H1 (cell line): ENCODE data around the gene CACNB2. TPM values are rescaled to one million over a fixed set of nuclear protein-coding genes. Genes with fewer than 3 reads are reported as not detected.

Source experiments
- CTCF ChIA-PET: fragments of 300-600 bp; sonication (Branson Sonifier 250); formaldehyde crosslinking; loops from one replicate; lab custom pipeline; 2021; ENCODE audit not compliant: partially characterized antibody; lab: Charles Lee
- POLR2A ChIA-PET: fragments of 300-600 bp; sonication (Branson Sonifier 250); formaldehyde crosslinking; loops from one replicate; lab custom pipeline; 2021; ENCODE audit warnings: inconsistent platforms; ENCODE audit not compliant: partially characterized antibody; lab: Charles Lee
- DNase-seq, 2 experiments: peaks; one replicate each; pipeline versions ENCODE4 v3.0.0 to v3.0.0-alpha.2; 2010 to 2022; ENCODE audit warnings: low spot score in 2 of 2, low read depth in 1 of 2, mixed read lengths in 1 of 2
- FAIRE-seq: peaks from 2 replicates; lab custom pipeline; 2011; peaks lifted over from hg19 to GRCh38; lab: Jason Lieb, UNC
- H2AFZ ChIP-seq: 2 replicates; pipeline ENCODE4 v1.8.1; 2012; ENCODE audit warnings: low read length, inconsistent platforms
- H2AK5ac ChIP-seq: 2 replicates; pipeline ENCODE4 v1.6.1; 2013; ENCODE audit warnings: low read depth, low read length
- H2BK120ac ChIP-seq: replicated peaks from 2 replicates; pipeline ENCODE3; 2013; ENCODE audit warnings: low read depth, low read length, inconsistent platforms
- H2BK12ac ChIP-seq: 2 replicates; pipeline ENCODE4 v1.6.1; 2013; ENCODE audit warnings: low read depth, low read length
- H2BK15ac ChIP-seq: 2 replicates; pipeline ENCODE4 v1.6.1; 2013; ENCODE audit warnings: low read length
- H2BK20ac ChIP-seq: 2 replicates; pipeline ENCODE4 v1.6.1; 2013; ENCODE audit warnings: low read length
- H2BK5ac ChIP-seq: 2 replicates; pipeline ENCODE4 v1.6.1; 2013; ENCODE audit warnings: low read depth, low read length
- H3K14ac ChIP-seq: 2 replicates; pipeline ENCODE4 v1.6.1; 2013; ENCODE audit warnings: inconsistent platforms; ENCODE audit not compliant: insufficient read length
- H3K18ac ChIP-seq: 2 replicates; pipeline ENCODE4 v1.6.1; 2013; ENCODE audit warnings: low read length; ENCODE audit errors: extremely low read depth
- H3K23ac ChIP-seq: 2 replicates; pipeline ENCODE4 v1.6.1; 2013; ENCODE audit warnings: inconsistent platforms; ENCODE audit not compliant: insufficient read length
- H3K23me2 ChIP-seq: 2 replicates; pipeline ENCODE4 v1.6.1; 2013; ENCODE audit warnings: low read depth, low read length
- H3K27ac ChIP-seq: 2 replicates; pipeline ENCODE4 v1.6.1; 2011; ENCODE audit warnings: low read depth, low read length, inconsistent platforms
- H3K27me3 ChIP-seq, 4 experiments: replicated peaks in 1 of 4; 1 replicate in 1 of 4; 2 replicates in 3 of 4; pipeline versions ENCODE4 v1.6.1 to v1.8.1; 2011 to 2013; ENCODE audit warnings: low read length in 3 of 4, mild to moderate bottlenecking in 3 of 4, inconsistent platforms in 2 of 4, mixed read lengths in 2 of 4, moderate library complexity in 1 of 4; ENCODE audit not compliant: control insufficient read depth in 3 of 4, insufficient read depth in 3 of 4; ENCODE audit errors: extremely low read depth in 1 of 4
- H3K36me3 ChIP-seq, 4 experiments: 2 replicates each; pipeline versions ENCODE4 v1.6.1 to v1.8.1; 2011 to 2013; ENCODE audit warnings: mild to moderate bottlenecking in 4 of 4, low read length in 3 of 4, moderate library complexity in 2 of 4, control low read depth in 1 of 4, inconsistent platforms in 1 of 4; ENCODE audit not compliant: insufficient read depth in 4 of 4, control insufficient read depth in 2 of 4
- H3K4ac ChIP-seq: replicated peaks from 2 replicates; pipeline ENCODE3; 2013; ENCODE audit warnings: low read length, low read depth, mixed read lengths, inconsistent platforms; ENCODE audit not compliant: insufficient read length
- H3K4me1 ChIP-seq, 4 experiments: replicated peaks in 1 of 4; 1 replicate in 1 of 4; 2 replicates in 3 of 4; pipeline versions ENCODE4 v1.6.1 to v1.8.1; 2011 to 2013; ENCODE audit warnings: low read length in 3 of 4, inconsistent platforms in 2 of 4, mixed read lengths in 1 of 4; ENCODE audit not compliant: insufficient read depth in 4 of 4, control insufficient read depth in 3 of 4
- H3K4me2 ChIP-seq, 2 experiments: 2 replicates each; pipeline versions ENCODE4 v1.6.1 to v1.8.1; 2011 to 2013; ENCODE audit warnings: low read depth in 2 of 2, low read length in 2 of 2, control low read depth in 1 of 2, inconsistent platforms in 1 of 2, mild to moderate bottlenecking in 1 of 2; ENCODE audit not compliant: insufficient read depth in 1 of 2
- H3K4me3 ChIP-seq, 4 experiments: fragments of 200-600, 300-600 bp in 1 of 4; sonication (generic), shearing (Covaris generic), sonication (Bioruptor Twin) in 1 of 4; 2 replicates each; pipeline versions ENCODE4 v1.5.1 to v1.8.1; 2011 to 2016; ENCODE audit warnings: low read length in 4 of 4, low read depth in 3 of 4, control low read depth in 2 of 4, inconsistent platforms in 2 of 4, mild to moderate bottlenecking in 2 of 4, mixed read lengths in 1 of 4, moderate library complexity in 1 of 4; ENCODE audit not compliant: insufficient read depth in 2 of 4; ENCODE audit errors: extremely low read depth in 1 of 4
- H3K56ac ChIP-seq: replicated peaks from 2 replicates; pipeline ENCODE3; 2013; ENCODE audit warnings: low read depth, mild to moderate bottlenecking, mixed read lengths, low read length, inconsistent platforms; ENCODE audit not compliant: insufficient read length
- H3K79me1 ChIP-seq: 2 replicates; pipeline ENCODE4 v1.6.1; 2013; ENCODE audit warnings: low read depth, low read length, control low read depth
- H3K79me2 ChIP-seq, 2 experiments: 2 replicates each; pipeline versions ENCODE4 v1.6.1 to v1.8.1; 2012 to 2013; ENCODE audit warnings: low read length in 2 of 2, mild to moderate bottlenecking in 2 of 2, inconsistent platforms in 1 of 2; ENCODE audit not compliant: insufficient read depth in 2 of 2, control insufficient read depth in 1 of 2
- H3K9ac ChIP-seq, 4 experiments: replicated peaks in 1 of 4; 1 replicate in 1 of 4; 2 replicates in 3 of 4; pipeline versions ENCODE4 v1.6.1 to v1.8.1; 2011 to 2013; ENCODE audit warnings: low read depth in 3 of 4, low read length in 3 of 4, control low read depth in 2 of 4, mild to moderate bottlenecking in 2 of 4, moderate library complexity in 2 of 4, inconsistent platforms in 1 of 4; ENCODE audit errors: extremely low read depth in 1 of 4
- H3K9me3 ChIP-seq, 2 experiments: 2 replicates each; pipeline versions ENCODE4 v1.6.1 to v1.8.1; 2012 to 2013; ENCODE audit warnings: mild to moderate bottlenecking in 2 of 2, moderate library complexity in 2 of 2, control low read depth in 1 of 2, inconsistent platforms in 1 of 2, low read depth in 1 of 2, low read length in 1 of 2, mixed read lengths in 1 of 2; ENCODE audit not compliant: insufficient read depth in 2 of 2
- H4K20me1 ChIP-seq, 2 experiments: replicated peaks in 1 of 2; 2 replicates each; pipeline versions ENCODE3 to v1.8.1; 2011 to 2013; ENCODE audit warnings: inconsistent platforms in 2 of 2, low read length in 2 of 2, mild to moderate bottlenecking in 1 of 2; ENCODE audit not compliant: insufficient read depth in 2 of 2, control insufficient read depth in 1 of 2
- H4K5ac ChIP-seq: 2 replicates; pipeline ENCODE4 v1.6.1; 2013; ENCODE audit warnings: low read length, low read depth, mixed read lengths, inconsistent platforms; ENCODE audit not compliant: insufficient read length
- H4K8ac ChIP-seq: 2 replicates; pipeline ENCODE4 v1.8.0; 2013; ENCODE audit warnings: mild to moderate bottlenecking, moderate library complexity, low read length, inconsistent platforms; ENCODE audit not compliant: insufficient read depth; ENCODE audit errors: extremely low read depth
- H4K91ac ChIP-seq: replicated peaks from 2 replicates; pipeline ENCODE3; 2013; ENCODE audit warnings: low read length, mixed read lengths, inconsistent platforms; ENCODE audit not compliant: insufficient read length
- CTBP2 ChIP-seq: IDR thresholded peaks from 2 replicates; pipeline ENCODE4 v1.7.0; 2011; ENCODE audit warnings: borderline replicate concordance, mild to moderate bottlenecking, moderate library complexity, mixed read lengths, low read length; ENCODE audit not compliant: insufficient read depth, insufficient read length
- SIN3A ChIP-seq, 2 experiments: IDR thresholded peaks in 1 of 2; conservative IDR thresholded peaks in 1 of 2; 2 replicates each; pipeline ENCODE4 v1.6.1; 2011 to 2012; ENCODE audit warnings: low read length in 2 of 2, improper control_type of control experiment in 1 of 2, low read depth in 1 of 2, mild to moderate bottlenecking in 1 of 2
- TEAD4 ChIP-seq: IDR thresholded peaks from 2 replicates; pipeline ENCODE4 v1.6.1; 2012; ENCODE audit warnings: low read depth, low read length, inconsistent platforms, mixed read lengths
- WGBS, 2 experiments: shearing (Covaris generic) in 1 of 2; methylation state at CpG; one replicate each; pipeline versions ENCODE4 v1.1.6 to v1.1.7; 2013 to 2015; ENCODE audit warnings: low lambda C conversion rate in 2 of 2, mixed read lengths in 2 of 2, inconsistent platforms in 1 of 2, low coverage in 1 of 2, missing lambda C conversion rate in 1 of 2; ENCODE audit not compliant: insufficient replicate concordance in 2 of 2, insufficient coverage in 1 of 2, insufficient read length in 1 of 2; ENCODE audit errors: extremely low coverage in 1 of 2, missing lambda C conversion rate in 1 of 2; 5-methylcytosine and 5-hydroxymethylcytosine counted together
- polyA plus RNA-seq, 7 experiments: library from polyadenylated mRNA; depleted of rRNA in 3 of 7; stranded (reverse) in 5 of 7; unstranded in 2 of 7; fragments of >200 nt in 5 of 7; fragments of 200-250 nt in 2 of 7; gene quantifications; 1 replicate in 5 of 7; 2 replicates in 1 of 7; 4 replicates in 1 of 7; pipeline versions ENCODE4 v1.2.1 to v1.2.3, GENCODE V29; 2011 to 2013; ENCODE audit warnings: missing spikeins in 2 of 7, mixed read lengths in 2 of 7
- total RNA-seq: library from RNA; stranded (reverse); fragmentation: NEBNext Ultra II Directional; extraction: Animal tissue kit (Norgen Biotek cat#: 25700); gene quantifications from 2 replicates; pipeline ENCODE4 v1.2.1, GENCODE V29; 2021

CACNB2 gene
- total and polyA plus RNA-seq, 2 of the 8 experiments (the other 6 are each of a cell fraction or from before 2014, with no cell fraction given), result 2.4 to 3.2 TPM

DNA sequence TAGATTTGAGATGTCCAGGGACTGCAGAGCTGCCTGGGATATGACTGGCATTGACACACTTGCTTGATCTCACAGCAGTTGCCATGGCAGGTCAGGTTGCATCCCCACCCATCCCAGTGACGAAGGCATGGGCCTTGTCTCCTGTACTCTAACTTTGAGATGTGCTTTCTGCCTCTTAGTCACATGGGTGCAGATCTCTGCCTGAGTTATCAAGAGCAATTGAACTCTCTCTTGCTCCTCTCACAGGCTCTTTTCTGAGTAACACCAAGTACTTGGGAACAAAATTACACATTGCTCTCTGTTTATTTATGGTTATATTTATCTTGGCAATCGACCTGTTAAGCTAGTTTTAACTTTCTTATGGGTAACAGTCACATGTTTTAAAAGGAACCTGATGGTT is 273.8 kb downstream of the CACNB2 start:
- Histone ChIP-seq H2BK15ac (no peak overlapping the region), H3K79me2 (no peaks in the 10 kb centered on the region), H3K23me2 (no peaks in the 10 kb centered on the region), H2BK5ac (no peak overlapping the region), H2AFZ (no peak overlapping the region), H3K18ac (no peak overlapping the region), H3K36me3 (no peaks in the 10 kb centered on the region), H3K9me3 (no peaks in the 10 kb centered on the region), H3K4ac (no peak overlapping the region), H3K14ac (no peak overlapping the region), H4K20me1 (no peaks in the 10 kb centered on the region), H3K79me1 (no peaks in the 10 kb centered on the region), H3K4me2 (no peak overlapping the region), H3K23ac (no peak overlapping the region), H3K27ac (no peak overlapping the region), H3K9ac (no peak overlapping the region), H2BK20ac (no peak overlapping the region), H3K56ac (no peak overlapping the region), H2BK12ac (no peak overlapping the region), H3K4me3 (no peak overlapping the region), H3K4me1 (no peaks in the 10 kb centered on the region), H4K91ac (no peak overlapping the region), H2BK120ac (no peak overlapping the region), H3K27me3 (no peaks in the 10 kb centered on the region), H2AK5ac (no peak overlapping the region), H4K5ac (no peak overlapping the region), H4K8ac (no peak overlapping the region)
- ChIA-PET POLR2A (interaction anchor here (0.9 kb wide), 1 partner anchor 9 kb away, joined by 4 read pairs; no protein-coding TSS in a partner anchor), CTCF (interaction anchor here (0.7 to 1.8 kb wide), 3 partner anchors 8 to 60 kb away, joined by 3 to 6 read pairs (median 4); no protein-coding TSS in a partner anchor)
- 90% methylated on average over 2 of the region's 2 CpGs; no CpG with 5 or more reads in 1 of the 2 experiments for WGBS, 2 experiments
- FAIRE-seq (no peak), DNase-seq (no peak)
- no peak for TF ChIP-seq TEAD4
- TF ChIP-seq CTBP2, result no peak
- no peak for TF ChIP-seq SIN3A (conservative IDR thresholded peaks at IDR 0.05 in 1 of 2, IDR thresholded peaks at IDR 0.05 in 1 of 2; ENCODE audit: low read depth in 1 of 2, low read length in 2 of 2)
